Stimulated activated CD4-positive, alpha-beta T cell treated with anti-CD3 and anti-CD28 coated beads, TNF-alpha, amount 100 ng/mL, for 24 hours (primary cell): ENCODE measurements around the gene F12.
A peak's percentile ranks its signal among the peaks of the same experiment; 100 is the strongest.

ENCODE experiments used
- DNase-seq, 3 experiments: peaks; one replicate each; pipeline ENCODE4 v3.0.0-alpha.2; 2020; ENCODE audit warnings: low read depth in 3 of 3

F12 gene

DNA sequence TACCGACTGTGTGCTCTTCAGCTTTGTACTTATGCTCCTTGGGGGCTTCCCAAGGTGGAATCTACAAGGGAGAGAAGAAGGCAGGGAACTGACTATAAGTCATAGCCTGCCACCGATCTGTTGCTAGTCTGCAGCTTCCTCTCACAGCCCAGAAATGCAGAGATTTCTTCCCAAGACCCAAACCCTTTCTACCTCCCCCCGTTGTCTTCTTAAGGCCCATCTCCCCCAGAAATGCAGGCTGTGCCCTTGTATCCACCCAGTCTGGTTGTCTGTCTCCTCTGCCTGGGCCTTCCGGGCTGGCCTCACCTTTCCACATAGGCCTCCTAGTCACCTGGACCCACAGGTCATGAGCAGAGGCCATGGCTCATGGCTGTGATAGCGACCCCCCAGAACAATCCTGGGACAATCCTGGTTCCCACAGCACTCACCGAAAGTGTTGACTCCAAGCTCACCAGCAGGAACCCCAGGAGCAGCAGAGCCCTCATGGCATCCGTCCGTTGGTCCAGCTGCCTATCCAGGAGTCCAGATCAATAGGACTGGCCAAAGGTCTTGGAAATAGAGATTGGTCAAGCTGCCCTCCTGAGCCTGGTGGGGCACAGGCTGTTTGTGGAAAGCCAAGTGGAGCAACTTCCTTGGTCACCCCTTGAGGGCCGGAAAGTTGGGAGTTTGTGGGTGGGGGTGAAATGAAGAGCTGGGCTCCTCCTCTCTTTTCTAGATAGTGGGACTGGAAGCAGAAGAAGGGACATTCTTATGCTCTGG is at the start of gene F12:
F12 (minus strand) TSS at position 522 of the 759 bp plus-strand sequence; CDS start at position 485, 37 bp downstream.
- no peak for DNase-seq

DNA sequence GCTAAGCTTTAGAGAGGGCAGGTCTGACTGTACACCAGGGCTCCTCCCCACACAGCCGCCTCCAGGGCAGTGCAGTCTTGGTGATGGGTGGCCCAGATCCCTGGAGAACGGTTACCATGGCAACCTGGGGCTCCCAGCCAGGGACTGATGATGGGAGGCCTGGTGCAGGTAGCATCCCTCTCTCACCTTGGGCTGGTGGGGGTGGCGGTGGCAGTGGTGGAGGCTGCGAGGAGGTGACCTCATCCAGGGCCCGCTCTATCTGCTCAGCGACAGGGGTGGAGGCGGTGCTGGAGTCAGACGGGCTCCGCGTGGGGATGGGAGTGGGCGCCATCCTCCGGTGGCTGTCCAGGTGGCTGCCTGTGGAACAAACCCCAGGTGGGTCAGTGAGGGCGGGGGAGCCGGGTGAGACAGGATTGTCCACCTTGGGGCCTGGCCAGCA is 49.6 kb upstream of the F12 start:
- DNase-seq, result no peak

DNA sequence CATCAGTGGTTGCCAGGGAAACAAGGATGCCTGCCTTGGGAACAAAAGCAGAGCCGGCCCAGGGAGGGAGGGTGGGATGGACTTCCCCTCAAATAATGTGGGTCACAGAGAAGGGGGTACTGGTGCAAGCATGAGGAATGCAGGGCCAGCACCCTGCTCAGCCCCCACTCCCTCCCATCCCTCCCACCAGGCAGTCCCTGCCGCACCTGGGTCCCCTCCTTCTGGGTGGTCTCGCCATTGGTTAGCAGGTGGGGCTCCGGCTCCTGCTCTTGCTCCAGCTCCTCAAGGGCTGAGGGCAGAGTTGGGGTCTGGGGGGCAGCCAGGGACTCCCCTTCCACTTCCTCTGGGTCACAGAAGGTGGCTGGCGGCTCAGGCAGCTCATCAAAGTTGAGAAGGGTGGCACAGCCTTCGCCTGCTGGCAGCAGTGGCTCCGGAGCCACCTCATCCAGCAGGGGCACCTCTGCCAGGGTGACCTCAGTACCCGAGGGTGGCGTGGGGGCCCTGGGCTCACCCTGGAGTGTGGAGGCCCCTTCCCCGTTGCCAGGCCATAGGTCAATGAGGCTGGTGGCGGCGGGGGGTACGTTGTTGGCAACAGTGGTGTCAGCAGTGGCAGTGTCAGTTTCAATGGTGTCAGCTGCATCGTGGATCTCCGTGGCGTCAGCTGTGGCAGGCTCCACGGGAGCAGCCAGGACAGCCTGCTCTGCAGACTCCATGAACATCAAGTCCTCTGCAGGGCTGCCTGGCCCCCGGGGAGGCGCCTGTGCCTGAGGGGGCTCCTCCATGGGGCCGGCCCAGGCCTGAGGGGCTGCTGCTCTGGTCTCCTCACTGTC is 48.7 kb upstream of the F12 start:
- no peak for DNase-seq

DNA sequence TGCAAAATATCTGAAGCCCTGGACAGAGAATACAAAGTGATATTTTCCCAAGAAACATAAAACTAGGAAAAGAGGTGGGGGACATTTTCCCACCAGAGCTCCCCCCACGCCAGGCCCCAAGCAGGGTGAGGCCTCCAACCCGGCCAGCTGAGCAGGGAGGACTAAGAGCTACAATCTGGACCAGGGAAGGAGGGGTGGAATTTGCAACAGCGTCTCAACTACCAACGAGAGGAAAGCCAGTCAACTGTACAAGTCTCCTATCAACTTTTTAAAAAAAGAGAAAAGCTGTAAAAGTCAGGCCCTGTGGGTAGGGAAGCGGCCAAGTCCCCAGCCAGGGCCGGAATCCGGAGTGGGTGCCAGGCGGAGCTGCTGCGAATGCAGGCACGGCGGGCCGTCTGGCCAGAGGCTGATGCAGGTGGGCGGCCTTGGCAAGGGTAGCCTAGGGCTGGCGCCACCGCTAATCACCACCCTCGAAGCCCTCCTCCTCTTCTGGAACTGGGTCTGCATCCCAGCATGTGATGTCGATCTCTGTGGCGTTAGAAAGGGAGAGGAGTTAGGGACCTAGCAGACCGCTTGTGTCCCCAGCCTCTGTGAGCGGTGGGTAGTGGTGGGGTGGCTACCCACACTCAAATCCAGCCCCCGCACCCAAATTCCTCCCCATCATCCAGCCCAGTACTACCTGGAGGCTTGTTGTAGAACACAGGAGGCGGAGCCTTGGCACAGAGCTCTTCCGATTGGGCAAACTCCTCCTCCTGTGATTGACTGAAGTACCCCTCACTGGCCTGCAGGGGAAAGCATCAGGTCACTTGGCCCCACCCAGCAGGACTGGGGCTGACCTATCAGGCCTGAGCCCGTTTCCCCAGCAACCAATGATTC is 47.9 kb upstream of the F12 start:
- no peak for DNase-seq

DNA sequence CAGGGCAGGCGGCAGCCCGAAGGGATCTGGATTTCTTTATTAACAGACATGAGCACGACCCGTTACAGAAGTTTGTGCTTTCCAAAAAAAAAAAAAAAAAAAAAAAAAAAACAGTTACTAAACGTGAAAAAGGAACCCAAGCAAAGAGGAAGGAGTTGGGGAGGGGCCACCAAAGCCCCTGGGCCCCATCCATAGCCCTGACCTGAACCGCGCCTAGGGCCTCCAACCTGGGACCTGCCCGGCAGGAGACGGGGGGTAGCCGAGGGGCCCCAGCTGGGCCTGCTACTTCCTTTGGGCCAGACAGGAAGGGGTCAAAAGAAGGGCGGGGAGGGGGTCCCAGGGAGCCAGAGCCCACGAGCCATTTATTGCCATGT is 47.2 kb upstream of the F12 start:
- no peak for DNase-seq

DNA sequence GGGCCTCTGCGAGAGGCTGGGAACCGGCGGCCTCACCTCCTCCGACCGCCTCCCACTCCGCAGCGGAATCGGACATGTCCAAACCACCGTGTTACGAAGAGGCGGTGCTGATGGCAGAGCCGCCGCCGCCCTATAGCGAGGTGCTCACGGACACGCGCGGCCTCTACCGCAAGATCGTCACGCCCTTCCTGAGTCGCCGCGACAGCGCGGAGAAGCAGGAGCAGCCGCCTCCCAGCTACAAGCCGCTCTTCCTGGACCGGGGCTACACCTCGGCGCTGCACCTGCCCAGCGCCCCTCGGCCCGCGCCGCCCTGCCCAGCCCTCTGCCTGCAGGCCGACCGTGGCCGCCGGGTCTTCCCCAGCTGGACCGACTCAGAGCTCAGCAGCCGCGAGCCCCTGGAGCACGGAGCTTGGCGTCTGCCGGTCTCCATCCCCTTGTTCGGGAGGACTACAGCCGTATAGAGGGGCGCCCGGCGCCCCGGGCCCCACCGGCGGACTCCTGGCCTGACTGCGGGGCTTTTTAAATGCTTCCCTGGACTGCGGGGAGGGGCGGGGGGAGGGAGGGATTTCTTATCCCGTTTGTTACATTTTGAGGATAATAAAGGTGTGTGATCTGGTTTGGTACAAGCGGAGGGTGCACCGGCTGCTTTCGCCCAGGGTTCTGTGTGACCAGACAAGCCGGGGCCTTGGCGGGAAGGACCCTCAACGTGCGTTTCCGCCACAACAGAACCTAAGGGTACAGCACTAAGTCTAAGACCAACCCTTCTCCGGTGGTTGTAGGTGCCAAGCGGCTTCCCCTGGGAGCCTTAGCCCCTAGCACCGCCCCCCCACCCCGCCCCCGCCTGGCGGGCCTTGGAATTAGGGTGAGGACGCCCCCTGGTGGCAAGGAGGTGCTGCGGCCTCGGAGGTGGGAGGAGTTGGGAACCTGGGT is 46.6 kb upstream of the F12 start:
- peak; percentile 91 to 97 (median 95) for DNase-seq

DNA sequence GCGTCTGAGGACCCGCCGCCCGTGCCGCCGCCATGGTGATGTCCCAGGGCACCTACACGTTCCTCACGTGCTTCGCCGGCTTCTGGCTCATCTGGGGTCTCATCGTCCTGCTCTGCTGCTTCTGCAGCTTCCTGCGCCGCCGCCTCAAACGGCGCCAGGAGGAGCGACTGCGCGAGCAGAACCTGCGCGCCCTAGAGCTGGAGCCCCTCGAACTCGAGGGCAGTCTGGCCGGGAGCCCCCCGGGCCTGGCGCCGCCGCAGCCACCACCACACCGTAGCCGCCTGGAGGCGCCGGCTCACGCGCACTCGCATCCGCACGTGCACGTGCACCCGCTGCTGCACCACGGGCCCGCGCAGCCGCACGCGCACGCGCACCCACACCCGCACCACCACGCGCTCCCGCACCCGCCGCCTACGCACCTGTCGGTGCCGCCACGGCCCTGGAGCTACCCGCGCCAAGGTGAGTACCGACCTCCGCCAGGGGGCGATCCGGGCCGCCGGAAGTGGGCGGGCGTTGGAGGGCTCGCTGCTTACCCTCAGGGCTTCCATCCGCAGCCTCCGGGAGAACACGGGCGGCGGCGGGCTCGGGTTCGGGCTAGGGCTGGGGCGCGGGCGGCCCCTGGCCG is 45.8 kb upstream of the F12 start:
- DNase-seq, result peak; percentile 81 to 93 (median 90)

DNA sequence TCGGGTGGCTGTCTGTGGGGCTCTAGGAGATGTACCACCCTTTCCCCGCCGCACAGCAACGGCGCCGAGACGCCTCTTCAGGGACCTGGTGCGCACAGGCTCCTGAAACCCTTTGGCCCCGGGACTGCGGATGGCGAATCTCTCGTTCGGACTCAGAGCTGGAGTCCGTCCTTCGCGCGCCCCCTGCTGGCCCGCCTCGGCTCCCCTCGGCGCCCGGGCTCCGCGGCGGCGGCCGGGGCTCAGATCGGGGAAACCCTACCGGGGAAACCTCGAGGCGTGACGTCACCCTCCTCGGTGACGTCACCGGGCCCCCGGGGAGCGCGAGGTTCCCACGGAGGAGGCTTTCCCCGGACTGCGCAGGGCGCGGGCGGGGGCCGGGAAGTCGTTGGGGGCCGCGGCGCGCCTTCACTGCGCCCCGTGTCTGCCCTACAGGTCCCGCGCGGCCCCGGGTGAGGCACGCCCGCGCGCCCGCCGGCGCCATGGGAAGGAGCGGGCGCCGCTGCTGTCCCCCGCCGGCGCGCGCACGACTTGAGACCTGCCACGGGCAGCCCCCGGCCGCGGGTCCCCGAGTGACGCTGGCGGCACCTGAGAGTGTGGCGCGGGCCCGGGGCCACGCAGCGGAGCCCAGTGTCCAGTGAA is 45.2 kb upstream of the F12 start:
- DNase-seq, result peak; percentile 86 to 93 (median 88)

DNA sequence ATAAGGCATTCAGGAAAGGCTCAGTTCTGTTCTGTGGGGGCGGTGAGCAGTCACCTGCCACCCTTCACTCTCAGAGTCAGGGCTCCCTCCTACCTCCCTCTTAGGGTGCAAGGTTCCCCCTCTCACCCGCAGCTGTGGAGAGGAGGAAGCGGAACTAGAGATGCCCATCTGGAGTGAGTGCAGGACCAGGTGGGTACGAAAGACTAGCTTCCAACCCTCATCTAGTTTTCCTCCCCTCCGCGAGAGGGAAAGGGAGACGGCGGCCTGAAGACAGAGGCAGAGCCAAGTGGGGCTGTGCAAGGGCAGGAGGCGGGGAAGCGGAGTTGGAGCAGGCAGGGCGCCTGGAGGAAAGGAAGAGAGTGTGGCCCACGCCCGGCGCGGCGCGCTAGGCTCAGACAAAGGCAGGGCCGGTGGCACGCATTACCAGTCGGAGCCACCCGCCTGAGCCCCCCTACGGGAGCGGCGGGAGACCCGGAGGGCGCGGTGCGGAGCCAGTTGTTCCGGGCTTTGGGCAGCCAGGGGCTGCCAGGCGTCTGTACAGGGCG is 44.6 kb upstream of the F12 start:
- no peak for DNase-seq

DNA sequence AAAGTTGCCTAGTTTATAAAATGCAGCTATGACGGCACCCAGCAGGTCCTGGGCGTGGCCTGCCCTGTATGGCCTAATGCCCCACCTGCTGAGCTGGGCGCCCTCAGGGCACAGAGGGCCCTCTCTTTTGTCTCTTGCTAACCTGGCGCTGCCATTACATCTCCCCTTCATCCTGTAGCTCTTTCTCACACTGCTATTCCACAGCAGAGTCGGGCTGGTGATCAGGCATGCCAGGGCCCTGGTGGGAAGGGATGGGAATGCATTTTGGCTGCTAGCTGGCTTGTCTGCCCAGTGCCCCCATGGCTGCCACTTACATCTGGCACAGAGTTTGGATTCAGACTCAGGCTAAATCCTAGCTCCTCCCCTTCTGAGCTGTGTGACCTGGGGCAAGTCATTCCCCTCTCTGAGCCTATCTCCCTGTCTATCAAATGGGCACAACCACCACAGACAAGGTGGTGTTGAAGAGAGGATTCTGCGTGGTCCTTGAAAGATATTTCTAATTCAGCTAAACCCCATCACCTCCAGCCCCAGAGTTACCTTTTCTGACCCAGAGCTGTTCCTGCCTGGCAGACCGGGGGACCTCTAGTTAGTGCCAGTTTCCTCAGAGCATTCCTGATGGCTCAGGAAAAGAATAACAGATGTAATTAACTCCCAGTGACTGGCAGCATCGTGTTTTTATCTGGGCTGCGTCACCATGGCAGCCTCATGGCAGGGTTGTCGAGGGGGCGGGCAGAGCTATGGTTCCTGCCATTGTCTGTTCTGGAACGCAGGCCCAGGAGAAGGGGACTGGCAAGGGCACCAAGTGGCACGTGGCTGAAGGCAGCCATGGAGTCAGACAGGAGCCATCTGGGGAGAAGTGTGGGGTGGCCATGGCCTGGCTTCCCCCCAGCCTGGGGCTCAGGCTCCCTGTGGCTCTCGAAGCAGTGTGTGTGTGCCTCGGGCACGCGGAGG is 43.6 kb upstream of the F12 start:
- DNase-seq, result no peak

DNA sequence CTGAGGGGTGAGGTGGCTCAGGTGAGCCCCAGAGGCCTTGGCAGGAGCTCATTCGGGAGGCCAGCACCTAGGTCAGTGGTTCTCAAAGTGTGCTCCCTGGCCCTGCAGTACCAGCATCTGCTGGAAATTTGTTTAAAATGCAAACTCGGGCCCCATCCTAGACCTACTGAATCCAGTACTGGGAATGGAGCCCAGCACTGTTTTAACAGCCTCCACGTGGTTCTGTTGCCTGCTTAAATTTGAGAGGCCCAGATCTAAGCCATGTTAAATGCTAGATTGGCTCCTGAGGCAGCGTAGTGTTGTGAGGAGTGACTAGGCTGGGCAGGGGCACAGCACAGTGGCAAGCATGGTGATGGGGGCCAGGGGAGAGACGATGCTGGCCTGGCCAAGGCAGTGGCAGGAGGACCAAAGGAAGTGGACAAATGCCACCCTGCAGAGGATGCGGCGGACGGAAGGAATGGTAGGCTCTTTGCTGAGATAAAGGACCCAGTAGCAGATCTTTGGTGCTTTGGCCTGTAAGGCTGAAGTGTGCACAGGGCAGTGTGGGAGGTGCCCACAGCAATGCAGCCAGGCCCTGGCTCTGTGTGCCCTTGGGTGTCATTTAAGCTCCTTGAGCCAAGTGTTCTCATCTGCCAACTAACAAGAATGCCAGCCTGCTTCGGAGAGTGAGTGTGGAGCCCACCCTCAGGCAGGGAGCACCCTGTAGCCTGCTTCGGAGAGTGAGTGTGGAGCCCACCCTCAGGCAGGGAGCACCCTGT is 41.5 kb upstream of the F12 start:
- DNase-seq, result no peak

DNA sequence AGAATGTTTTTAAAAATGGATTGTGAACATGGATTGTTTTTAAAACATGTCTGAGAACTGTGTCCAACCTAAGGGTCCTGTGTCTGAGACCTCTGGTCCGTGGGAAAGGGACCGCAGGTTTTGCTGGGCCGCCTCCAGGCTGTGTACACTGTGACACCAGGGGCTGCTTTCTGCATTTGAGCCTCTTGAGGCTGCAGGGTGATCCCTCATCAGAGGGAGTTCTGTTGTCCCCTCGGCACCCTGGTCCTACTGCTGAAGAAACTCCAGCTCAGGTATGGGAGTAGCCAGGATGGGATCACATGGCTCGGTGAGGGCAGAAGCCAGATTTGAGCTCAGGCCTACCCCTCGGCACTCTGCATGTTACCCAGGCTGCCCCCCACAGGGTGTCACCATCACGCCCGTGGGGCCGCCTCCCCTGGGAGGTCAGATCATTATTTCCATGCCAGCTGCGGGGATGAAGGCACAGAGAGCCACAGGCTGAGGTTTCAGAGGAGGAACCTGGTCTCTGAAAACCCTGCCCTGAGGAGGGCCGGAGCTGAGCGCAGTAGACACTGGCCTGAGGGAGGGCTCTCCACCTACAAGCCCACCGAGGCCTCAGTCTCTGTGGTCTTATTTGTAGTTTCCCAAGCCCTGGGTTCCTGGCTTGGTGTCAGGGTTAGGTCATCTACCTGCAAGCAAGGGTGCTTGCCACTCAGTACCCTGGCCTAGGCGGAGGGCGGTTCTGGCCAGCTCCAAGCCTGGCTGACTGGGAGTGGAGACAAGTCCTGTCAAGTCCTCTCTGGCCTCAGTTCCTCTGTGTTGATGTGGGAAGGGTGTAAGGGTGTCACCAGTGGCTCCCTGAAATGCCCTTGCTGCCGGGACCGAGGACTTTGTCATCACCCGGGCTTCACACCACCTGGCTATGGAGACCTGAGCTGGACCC is 40.0 kb upstream of the F12 start:
- no peak for DNase-seq

DNA sequence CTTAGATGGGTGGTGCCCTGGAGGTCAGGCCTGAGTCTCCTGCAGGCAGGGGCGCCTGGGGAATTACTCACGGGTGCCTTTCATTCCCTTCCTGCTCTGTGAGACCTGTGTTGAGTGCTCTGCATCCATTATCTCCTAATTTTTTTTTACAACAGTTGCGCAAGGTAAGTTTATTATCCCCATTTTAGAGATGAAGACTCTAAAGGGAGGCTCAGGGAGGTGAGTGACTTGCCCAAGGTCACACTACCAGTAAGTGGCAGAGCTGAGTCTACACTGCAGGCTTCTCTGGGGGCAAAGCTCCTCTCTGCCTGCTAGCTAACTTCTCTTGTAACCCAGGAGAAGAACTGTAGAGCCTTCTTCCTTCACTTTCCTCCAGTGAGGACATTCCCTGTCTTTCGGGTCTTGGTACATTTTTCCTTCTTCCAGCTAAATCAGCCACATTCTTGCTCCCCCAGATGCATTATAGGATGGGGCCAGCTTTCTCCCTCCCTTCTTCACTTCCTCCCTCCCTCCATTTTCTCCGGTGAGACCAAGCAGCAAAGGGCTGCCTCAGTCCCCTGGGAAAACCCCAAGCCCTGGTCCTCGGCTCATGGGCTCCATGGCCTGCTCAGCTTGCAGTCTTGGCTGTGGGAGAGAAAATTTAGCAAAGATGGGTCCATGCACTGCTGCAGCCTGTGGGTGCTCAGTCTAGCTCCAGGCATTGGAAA is 39.0 kb upstream of the F12 start:
- no peak for DNase-seq

DNA sequence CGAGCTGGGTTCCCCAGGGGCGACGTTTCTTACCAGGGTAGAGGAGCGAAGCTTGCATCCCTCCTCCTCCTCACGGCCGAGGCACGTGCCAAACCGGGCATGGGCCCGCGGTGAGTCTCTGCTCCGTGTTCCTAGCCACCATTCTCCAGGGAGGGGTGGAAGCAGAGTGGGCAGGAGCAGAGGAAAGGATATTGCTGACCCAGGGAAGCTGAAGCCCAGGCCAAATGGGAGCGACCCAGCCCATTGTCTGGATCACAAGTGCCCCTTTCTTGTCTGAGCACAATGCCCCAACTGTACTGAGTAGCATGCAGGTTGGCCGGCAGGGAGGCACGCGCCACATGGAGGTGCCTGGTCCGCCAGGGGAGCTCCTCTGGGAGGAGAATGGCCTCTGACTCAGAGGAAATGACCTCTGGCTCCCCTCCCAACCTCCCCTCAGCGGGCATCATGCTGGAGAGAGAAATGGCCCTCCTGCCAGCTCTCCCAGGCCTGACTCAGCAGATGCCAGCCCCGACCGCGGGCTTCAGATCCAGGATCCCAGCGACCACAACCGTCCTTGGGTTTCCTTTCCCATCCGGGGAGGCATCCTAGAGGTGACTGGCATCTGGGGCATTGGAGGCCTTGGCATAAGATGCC is 38.4 kb upstream of the F12 start:
- DNase-seq, result no peak

DNA sequence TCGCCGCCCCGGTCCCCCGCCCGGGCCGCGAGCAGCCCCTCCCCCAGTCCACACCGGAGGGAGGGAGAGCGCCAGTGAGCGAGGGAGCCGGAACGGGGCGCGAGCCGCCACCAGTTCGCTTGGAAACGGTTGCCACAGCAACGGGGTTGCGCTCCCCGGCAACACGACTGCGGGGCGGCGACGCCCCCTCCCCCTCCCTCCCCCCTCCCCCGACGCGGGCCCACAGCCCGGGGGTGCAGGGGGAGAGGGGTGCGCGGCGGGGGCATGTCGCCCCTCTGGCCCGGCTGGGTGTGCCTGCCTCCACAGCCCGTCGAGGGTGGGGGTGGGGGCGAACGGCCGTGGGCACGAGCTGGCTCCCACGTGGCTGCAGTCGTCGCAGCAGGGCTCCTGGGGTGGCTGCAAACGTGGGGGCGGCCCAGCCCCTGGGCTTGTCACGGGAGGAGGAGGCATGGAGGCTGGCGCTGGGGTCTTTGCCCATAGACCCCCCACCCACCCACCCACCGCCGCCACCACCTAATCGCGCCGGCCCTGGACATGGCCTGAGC is 37.8 kb upstream of the F12 start:
- peak in 1 of 3 experiments; percentile 65 for DNase-seq
